HepG2 (cell line): ENCODE data around the gene GPC2. TPM values are rescaled to one million over a fixed set of nuclear protein-coding genes. Genes with fewer than 3 reads are reported as not detected.

ENCODE experiments used
- CAMTA2 ChIP-seq: sonication (generic); formaldehyde crosslinking; IDR thresholded peaks from 2 replicates; pipeline ENCODE4 v1.4.0; 2020; ENCODE audit warnings: mild to moderate bottlenecking, missing genetic modification reagents, borderline replicate concordance
- DNMT1 ChIP-seq: sonication (generic); formaldehyde crosslinking; IDR thresholded peaks from 2 replicates; pipeline ENCODE4 v1.5.1; 2020; ENCODE audit warnings: mild to moderate bottlenecking, missing genetic modification reagents
- GABPB1 ChIP-seq: IDR thresholded peaks from 2 replicates; pipeline ENCODE4 v1.6.1; 2016; ENCODE audit warnings: mild to moderate bottlenecking, missing genetic modification reagents, moderate library complexity, missing compliant biosample characterization
- MAZ ChIP-seq, 2 experiments: sonication (generic) in 1 of 2; formaldehyde crosslinking in 1 of 2; IDR thresholded peaks; 2 replicates each; pipeline versions ENCODE4 v1.5.0 to v1.6.1; 2012 to 2020; ENCODE audit warnings: low read depth in 2 of 2, mild to moderate bottlenecking in 2 of 2, borderline replicate concordance in 1 of 2, improper control_type of control experiment in 1 of 2, low read length in 1 of 2, missing genetic modification reagents in 1 of 2, moderate library complexity in 1 of 2
- MIER2 ChIP-seq: IDR thresholded peaks from 2 replicates; pipeline ENCODE4 v1.6.1; 2016; ENCODE audit warnings: missing biosample characterization, missing genetic modification reagents
- MTF1 ChIP-seq: sonication (generic); formaldehyde crosslinking; IDR thresholded peaks from 2 replicates; pipeline ENCODE4 v1.5.0; 2020; ENCODE audit warnings: missing genetic modification reagents
- PTBP1 ChIP-seq: fragments of 200-400 bp; formaldehyde crosslinking; IDR thresholded peaks from 2 replicates; pipeline ENCODE4 v1.6.1; 2018; ENCODE audit warnings: low read length, low read depth; ENCODE audit not compliant: poor library complexity, severe bottlenecking
- RFXANK ChIP-seq: IDR thresholded peaks from 2 replicates; pipeline ENCODE4 v1.6.1; 2016
- SALL2 ChIP-seq: sonication (generic); formaldehyde crosslinking; IDR thresholded peaks from 2 replicates; pipeline ENCODE4 v1.8.1; 2023; ENCODE audit warnings: mild to moderate bottlenecking, missing genetic modification reagents, inconsistent platforms
- TAF1 ChIP-seq: sonication (generic); formaldehyde crosslinking; IDR thresholded peaks from 2 replicates; pipeline ENCODE4 v1.4.0; 2020; ENCODE audit warnings: missing genetic modification reagents
- TAF15 ChIP-seq: fragments of 200-400 bp; formaldehyde crosslinking; IDR thresholded peaks from one replicate; pipeline ENCODE4 v1.6.1; 2018; ENCODE audit warnings: mild to moderate bottlenecking, low read depth, low read length; ENCODE audit not compliant: poor library complexity, severe bottlenecking
- TMF1 ChIP-seq: sonication (generic); formaldehyde crosslinking; IDR thresholded peaks from 2 replicates; pipeline ENCODE4 v1.8.1; 2022; ENCODE audit warnings: low read depth, missing genetic modification reagents
- ZNF572 ChIP-seq: sonication (generic); formaldehyde crosslinking; IDR thresholded peaks from 2 replicates; pipeline ENCODE4 v1.5.1; 2020; ENCODE audit warnings: mild to moderate bottlenecking, missing genetic modification reagents
- ZNF598 ChIP-seq: sonication (generic); formaldehyde crosslinking; IDR thresholded peaks from 2 replicates; pipeline ENCODE4 v1.5.1; 2020; ENCODE audit warnings: mild to moderate bottlenecking, missing genetic modification reagents, borderline replicate concordance
- ZNF614 ChIP-seq: IDR thresholded peaks from 2 replicates; pipeline ENCODE4 v1.6.1; 2018; ENCODE audit warnings: missing biosample characterization, missing genetic modification reagents, inconsistent platforms, borderline replicate concordance
- ZNF660 ChIP-seq: sonication (generic); formaldehyde crosslinking; IDR thresholded peaks from 2 replicates; pipeline ENCODE4 v1.5.1; 2020; ENCODE audit warnings: mild to moderate bottlenecking, low read depth, missing genetic modification reagents, borderline replicate concordance
- ZNF724P ChIP-seq: sonication (generic); formaldehyde crosslinking; IDR thresholded peaks from 2 replicates; pipeline ENCODE4 v1.8.0; 2022; ENCODE audit warnings: missing genetic modification reagents, borderline replicate concordance
- ZNF75D ChIP-seq: sonication (generic); formaldehyde crosslinking; IDR thresholded peaks from 2 replicates; pipeline ENCODE4 v1.8.1; 2023; ENCODE audit warnings: missing genetic modification reagents, mild to moderate bottlenecking, borderline replicate concordance
- ZSCAN25 ChIP-seq: sonication (generic); formaldehyde crosslinking; IDR thresholded peaks from 2 replicates; pipeline ENCODE4 v1.8.0; 2022; ENCODE audit warnings: mild to moderate bottlenecking, missing genetic modification reagents
- ZZZ3 ChIP-seq: sonication (generic); formaldehyde crosslinking; IDR thresholded peaks from 2 replicates; pipeline ENCODE4 v1.4.0; 2020; ENCODE audit warnings: missing genetic modification reagents, mild to moderate bottlenecking, borderline replicate concordance
- polyA plus RNA-seq, 8 experiments: library from polyadenylated mRNA; depleted of rRNA in 3 of 8; stranded (reverse) in 7 of 8; unstranded in 1 of 8; fragments of >200 nt; fragmentation: Illumina TruSeq in 4 of 8; extraction: Trizol in 4 of 8; gene quantifications; 2 replicates each; pipeline versions ENCODE4 v1.2.1 to v1.2.3, GENCODE V29; 2011 to 2016; ENCODE audit warnings: low read depth in 4 of 8, missing spikeins in 1 of 8, mixed read lengths in 1 of 8; ENCODE audit not compliant: insufficient read depth in 1 of 8
- total RNA-seq, 5 experiments: library from RNA; depleted of rRNA; stranded (reverse); fragments of >200 nt; fragmentation: Illumina TruSeq; extraction: Trizol; gene quantifications; 2 replicates each; pipeline ENCODE4 v1.2.3, GENCODE V29; 2016; ENCODE audit warnings: low read depth in 1 of 5
- TF ChIP-seq, protein P1 (sequence below): sonication (generic); formaldehyde crosslinking; IDR thresholded peaks from 2 replicates; pipeline ENCODE4 v1.4.0; 2020; ENCODE audit warnings: missing genetic modification reagents, borderline replicate concordance
- TF ChIP-seq, protein P2 (sequence below): sonication (generic); formaldehyde crosslinking; conservative IDR thresholded peaks from 2 replicates; pipeline ENCODE4 v1.4.0; 2020; ENCODE audit warnings: missing genetic modification reagents
- TF ChIP-seq, protein P3 (sequence below): sonication (generic); formaldehyde crosslinking; IDR thresholded peaks from 2 replicates; pipeline ENCODE4 v1.5.0; 2020; ENCODE audit warnings: missing genetic modification reagents

GPC2 gene
- total and polyA plus RNA-seq, 2 of the 13 experiments (the other 11 are each of a cell fraction or from before 2014, with no cell fraction given) = 0.64 to 0.78 TPM

DNA sequence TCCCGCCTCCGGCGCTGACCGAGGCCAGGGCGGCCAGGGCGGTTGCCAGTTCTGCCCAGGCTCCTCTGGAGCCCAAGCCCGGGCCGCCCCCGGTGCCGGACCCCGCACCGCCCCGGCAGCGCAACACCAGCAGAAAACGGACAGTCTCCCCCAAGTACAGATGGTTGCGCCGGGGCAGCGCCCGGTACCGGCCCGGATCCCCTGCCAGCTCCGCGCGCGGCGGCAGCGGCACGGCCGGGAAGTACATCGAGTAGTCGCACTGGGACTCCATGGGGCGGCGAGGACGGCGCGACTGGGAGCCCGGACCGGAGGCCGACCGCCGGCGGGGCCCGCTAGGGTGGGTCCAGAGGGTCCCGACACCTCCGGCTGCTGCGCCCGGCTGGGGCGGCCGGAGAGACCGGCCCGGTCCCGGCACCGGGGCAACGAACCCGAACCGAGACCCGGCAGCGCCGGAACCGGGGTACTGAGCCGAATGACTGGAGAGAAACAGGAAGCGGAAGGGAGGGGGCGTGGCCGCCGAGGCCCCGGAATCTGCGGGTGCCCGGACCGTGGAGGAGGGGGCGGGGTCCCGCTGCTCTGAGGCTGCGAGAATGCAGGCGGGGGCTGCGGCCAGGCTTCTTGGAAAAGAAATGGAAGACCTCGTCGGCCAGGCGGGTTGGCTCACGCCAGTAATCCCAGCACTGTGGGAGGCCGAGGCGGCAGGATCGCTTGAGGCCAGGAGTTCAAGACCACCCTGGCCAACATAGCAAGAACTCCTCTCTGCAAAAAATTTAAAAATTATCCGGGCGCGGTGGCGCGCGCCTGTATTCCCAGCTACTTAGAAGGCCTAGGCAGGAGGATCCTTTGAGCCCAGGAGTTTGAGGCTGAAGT lies 18.7 kb downstream of the GPC2 start, which contains the start of gene TRAPPC14 (continued):
- TF ChIP-seq ZSCAN25 (CRISPR knock-in tag) = no peak
- 0 out of 2 replicates have a peak, but pooled peaks have one; percentile 7 for TF ChIP-seq MTF1
- peak; percentile 67 for TF ChIP-seq MAZ (IDR thresholded peaks at IDR 0.05; ENCODE audit: borderline replicate concordance, low read depth, low read length)
- peak; percentile 76 for TF ChIP-seq MAZ (CRISPR knock-in tag; IDR thresholded peaks at IDR 0.05; ENCODE audit: low read depth)
- peak; percentile 95 for TF ChIP-seq GABPB1 (CRISPR knock-in tag)
- TF ChIP-seq, protein P1, sequence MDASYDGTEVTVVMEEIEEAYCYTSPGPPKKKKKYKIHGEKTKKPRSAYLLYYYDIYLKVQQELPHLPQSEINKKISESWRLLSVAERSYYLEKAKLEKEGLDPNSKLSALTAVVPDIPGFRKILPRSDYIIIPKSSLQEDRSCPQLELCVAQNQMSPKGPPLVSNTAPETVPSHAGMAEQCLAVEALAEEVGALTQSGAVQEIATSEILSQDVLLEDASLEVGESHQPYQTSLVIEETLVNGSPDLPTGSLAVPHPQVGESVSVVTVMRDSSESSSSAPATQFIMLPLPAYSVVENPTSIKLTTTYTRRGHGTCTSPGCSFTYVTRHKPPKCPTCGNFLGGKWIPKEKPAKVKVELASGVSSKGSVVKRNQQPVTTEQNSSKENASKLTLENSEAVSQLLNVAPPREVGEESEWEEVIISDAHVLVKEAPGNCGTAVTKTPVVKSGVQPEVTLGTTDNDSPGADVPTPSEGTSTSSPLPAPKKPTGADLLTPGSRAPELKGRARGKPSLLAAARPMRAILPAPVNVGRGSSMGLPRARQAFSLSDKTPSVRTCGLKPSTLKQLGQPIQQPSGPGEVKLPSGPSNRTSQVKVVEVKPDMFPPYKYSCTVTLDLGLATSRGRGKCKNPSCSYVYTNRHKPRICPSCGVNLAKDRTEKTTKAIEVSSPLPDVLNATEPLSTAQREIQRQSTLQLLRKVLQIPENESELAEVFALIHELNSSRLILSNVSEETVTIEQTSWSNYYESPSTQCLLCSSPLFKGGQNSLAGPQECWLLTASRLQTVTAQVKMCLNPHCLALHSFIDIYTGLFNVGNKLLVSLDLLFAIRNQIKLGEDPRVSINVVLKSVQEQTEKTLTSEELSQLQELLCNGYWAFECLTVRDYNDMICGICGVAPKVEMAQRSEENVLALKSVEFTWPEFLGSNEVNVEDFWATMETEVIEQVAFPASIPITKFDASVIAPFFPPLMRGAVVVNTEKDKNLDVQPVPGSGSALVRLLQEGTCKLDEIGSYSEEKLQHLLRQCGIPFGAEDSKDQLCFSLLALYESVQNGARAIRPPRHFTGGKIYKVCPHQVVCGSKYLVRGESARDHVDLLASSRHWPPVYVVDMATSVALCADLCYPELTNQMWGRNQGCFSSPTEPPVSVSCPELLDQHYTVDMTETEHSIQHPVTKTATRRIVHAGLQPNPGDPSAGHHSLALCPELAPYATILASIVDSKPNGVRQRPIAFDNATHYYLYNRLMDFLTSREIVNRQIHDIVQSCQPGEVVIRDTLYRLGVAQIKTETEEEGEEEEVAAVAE (CRISPR knock-in tag) = no peak
- TF ChIP-seq ZNF598 (CRISPR knock-in tag) = no peak
- TF ChIP-seq ZNF724P (CRISPR knock-in tag) = no peak
- no peak for TF ChIP-seq MIER2 (CRISPR knock-in tag)
- 0 out of 2 replicates have a peak, but pooled peaks have one; percentile 24 for TF ChIP-seq DNMT1 (CRISPR knock-in tag)
- TF ChIP-seq ZNF75D (CRISPR knock-in tag) = no peak
- TF ChIP-seq TMF1 = no peak
- no peak for TF ChIP-seq ZNF572 (CRISPR knock-in tag)
- no peak; the same call in 1 of the 2 replicates for TF ChIP-seq ZNF614
- peak; percentile 56 for TF ChIP-seq TAF15
- TF ChIP-seq TAF1 (CRISPR knock-in tag) = peak; percentile 58; the same call in 1 of the 2 replicates
- TF ChIP-seq CAMTA2 (CRISPR knock-in tag) = no peak
- TF ChIP-seq, protein P2, sequence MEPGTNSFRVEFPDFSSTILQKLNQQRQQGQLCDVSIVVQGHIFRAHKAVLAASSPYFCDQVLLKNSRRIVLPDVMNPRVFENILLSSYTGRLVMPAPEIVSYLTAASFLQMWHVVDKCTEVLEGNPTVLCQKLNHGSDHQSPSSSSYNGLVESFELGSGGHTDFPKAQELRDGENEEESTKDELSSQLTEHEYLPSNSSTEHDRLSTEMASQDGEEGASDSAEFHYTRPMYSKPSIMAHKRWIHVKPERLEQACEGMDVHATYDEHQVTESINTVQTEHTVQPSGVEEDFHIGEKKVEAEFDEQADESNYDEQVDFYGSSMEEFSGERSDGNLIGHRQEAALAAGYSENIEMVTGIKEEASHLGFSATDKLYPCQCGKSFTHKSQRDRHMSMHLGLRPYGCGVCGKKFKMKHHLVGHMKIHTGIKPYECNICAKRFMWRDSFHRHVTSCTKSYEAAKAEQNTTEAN = no peak
- no peak for TF ChIP-seq RFXANK (CRISPR knock-in tag)
- TF ChIP-seq PTBP1 = no peak
- no peak for TF ChIP-seq ZNF660 (CRISPR knock-in tag)
- TF ChIP-seq, protein P3, sequence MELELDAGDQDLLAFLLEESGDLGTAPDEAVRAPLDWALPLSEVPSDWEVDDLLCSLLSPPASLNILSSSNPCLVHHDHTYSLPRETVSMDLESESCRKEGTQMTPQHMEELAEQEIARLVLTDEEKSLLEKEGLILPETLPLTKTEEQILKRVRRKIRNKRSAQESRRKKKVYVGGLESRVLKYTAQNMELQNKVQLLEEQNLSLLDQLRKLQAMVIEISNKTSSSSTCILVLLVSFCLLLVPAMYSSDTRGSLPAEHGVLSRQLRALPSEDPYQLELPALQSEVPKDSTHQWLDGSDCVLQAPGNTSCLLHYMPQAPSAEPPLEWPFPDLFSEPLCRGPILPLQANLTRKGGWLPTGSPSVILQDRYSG (CRISPR knock-in tag) = no peak
- no peak for TF ChIP-seq SALL2 (CRISPR knock-in tag)
- TF ChIP-seq ZZZ3 = 0 out of 2 replicates have a peak, but pooled peaks have one; percentile 57
